H9 (cell line): Measurements from ENCODE around the gene AMMECR1. TPM values are rescaled to one million over a fixed set of nuclear protein-coding genes. Genes with fewer than 3 reads are reported as not detected.

Experiments
- DNase-seq: peaks from one replicate; pipeline ENCODE4 v3.0.0-alpha.2; 2017
- H2AFZ ChIP-seq: one replicate; pipeline ENCODE4 v1.6.1; 2013; ENCODE audit warnings: mild to moderate bottlenecking, low read length, control low read depth, moderate library complexity
- H2AK5ac ChIP-seq: 2 replicates; pipeline ENCODE4 v1.6.1; 2013; ENCODE audit warnings: low read length, control low read depth, mixed read lengths; ENCODE audit not compliant: insufficient read length
- H2BK120ac ChIP-seq: one replicate; pipeline ENCODE4 v1.6.1; 2013; ENCODE audit warnings: low read depth, mild to moderate bottlenecking, low read length, control low read depth, inconsistent platforms; ENCODE audit not compliant: poor library complexity, severe bottlenecking
- H2BK12ac ChIP-seq: 2 replicates; pipeline ENCODE4 v1.6.1; 2013; ENCODE audit warnings: low read length, control low read depth, mixed read lengths, low read depth; ENCODE audit not compliant: insufficient read length
- H2BK15ac ChIP-seq: 2 replicates; pipeline ENCODE4 v1.6.1; 2013; ENCODE audit warnings: low read depth, low read length, control low read depth
- H2BK20ac ChIP-seq: one replicate; pipeline ENCODE4 v1.6.1; 2013; ENCODE audit warnings: low read depth, mild to moderate bottlenecking, low read length, control low read depth, inconsistent platforms; ENCODE audit not compliant: poor library complexity, severe bottlenecking
- H2BK5ac ChIP-seq: 2 replicates; pipeline ENCODE4 v1.6.1; 2013; ENCODE audit warnings: low read length, control low read depth, mixed read lengths; ENCODE audit not compliant: insufficient read length
- H3K14ac ChIP-seq: 2 replicates; pipeline ENCODE4 v1.6.1; 2013; ENCODE audit warnings: low read length, control low read depth; ENCODE audit not compliant: insufficient read depth
- H3K18ac ChIP-seq: 2 replicates; pipeline ENCODE4 v1.6.1; 2013; ENCODE audit warnings: low read depth, mild to moderate bottlenecking, mixed read lengths, low read length, control low read depth; ENCODE audit not compliant: insufficient read length
- H3K23ac ChIP-seq: 2 replicates; pipeline ENCODE4 v1.6.1; 2013; ENCODE audit warnings: low read length, control low read depth, mixed read lengths, low read depth; ENCODE audit not compliant: insufficient read length
- H3K23me2 ChIP-seq: 2 replicates; pipeline ENCODE4 v1.6.1; 2013; ENCODE audit warnings: low read depth, mild to moderate bottlenecking, mixed read lengths, low read length, control low read depth; ENCODE audit not compliant: insufficient read length, poor library complexity, severe bottlenecking
- H3K27ac ChIP-seq: 2 replicates; pipeline ENCODE4 v1.5.1; 2013; ENCODE audit warnings: low read length, control low read depth, mixed read lengths, low read depth; ENCODE audit not compliant: insufficient read length
- H3K27me3 ChIP-seq: 2 replicates; pipeline ENCODE4 v1.6.1; 2013; ENCODE audit warnings: low read length, control low read depth, inconsistent platforms; ENCODE audit not compliant: insufficient read depth
- H3K4ac ChIP-seq: 2 replicates; pipeline ENCODE4 v1.6.1; 2013; ENCODE audit warnings: low read depth, mild to moderate bottlenecking, control low read depth, inconsistent platforms, low read length, moderate library complexity
- H3K4me1 ChIP-seq: 2 replicates; pipeline ENCODE4 v1.6.1; 2013; ENCODE audit warnings: low read length, control low read depth, inconsistent platforms; ENCODE audit not compliant: insufficient read depth
- H3K4me2 ChIP-seq: 2 replicates; pipeline ENCODE4 v1.6.1; 2013; ENCODE audit warnings: low read length, control low read depth, mixed read lengths; ENCODE audit not compliant: insufficient read length, insufficient read depth
- H3K56ac ChIP-seq: 2 replicates; pipeline ENCODE4 v1.6.1; 2013; ENCODE audit warnings: low read depth, mild to moderate bottlenecking, mixed read lengths, low read length, control low read depth; ENCODE audit not compliant: insufficient read length
- H3K79me1 ChIP-seq: 2 replicates; pipeline ENCODE4 v1.6.1; 2013; ENCODE audit warnings: low read depth, mild to moderate bottlenecking, moderate library complexity, low read length, control low read depth, inconsistent platforms; ENCODE audit not compliant: insufficient read depth, poor library complexity, severe bottlenecking
- H3K79me2 ChIP-seq: 2 replicates; pipeline ENCODE4 v1.6.1; 2013; ENCODE audit warnings: low read length, control low read depth, inconsistent platforms; ENCODE audit not compliant: insufficient read depth
- H3K9ac ChIP-seq: 2 replicates; pipeline ENCODE4 v1.6.1; 2013; ENCODE audit warnings: low read length, control low read depth, mixed read lengths; ENCODE audit not compliant: insufficient read length; ENCODE audit errors: extremely low read depth
- H3K9me3 ChIP-seq: one replicate; pipeline ENCODE4 v1.6.1; 2013; ENCODE audit warnings: low read depth, low read length, inconsistent platforms; ENCODE audit not compliant: control insufficient read depth
- H3T11ph ChIP-seq: one replicate; pipeline ENCODE4 v1.6.1; 2013; ENCODE audit warnings: mild to moderate bottlenecking, low read length, control low read depth, inconsistent platforms
- H4K20me1 ChIP-seq: one replicate; pipeline ENCODE4 v1.6.1; 2013; ENCODE audit not compliant: control insufficient read depth, insufficient read length, insufficient read depth
- H4K5ac ChIP-seq: 2 replicates; pipeline ENCODE4 v1.6.1; 2013; ENCODE audit warnings: low read depth, mild to moderate bottlenecking, mixed read lengths, low read length, control low read depth; ENCODE audit not compliant: insufficient read length
- H4K8ac ChIP-seq: replicated peaks from 2 replicates; pipeline ENCODE4 v1.6.1; 2013; ENCODE audit warnings: low read length, control low read depth, mixed read lengths, low read depth; ENCODE audit not compliant: insufficient read length
- H4K91ac ChIP-seq: 2 replicates; pipeline ENCODE4 v1.6.1; 2013; ENCODE audit warnings: low read depth, mild to moderate bottlenecking, moderate library complexity, mixed read lengths, low read length, control low read depth; ENCODE audit not compliant: insufficient read length
- H3K27ac Mint-ChIP-seq, 3 experiments: 2 replicates in 2 of 3; 3 replicates in 1 of 3; pipeline ENCODE4 v1.8.0; 2020 to 2021; ENCODE audit warnings: mixed read lengths in 3 of 3, mild to moderate bottlenecking in 1 of 3, moderate library complexity in 1 of 3
- H3K27me3 Mint-ChIP-seq: 2 replicates; pipeline ENCODE4 v1.8.0; 2021; ENCODE audit warnings: low read depth, mild to moderate bottlenecking, moderate library complexity, mixed read lengths
- H3K36me3 Mint-ChIP-seq, 3 experiments: 2 replicates in 2 of 3; 3 replicates in 1 of 3; pipeline ENCODE4 v1.8.0; 2020 to 2021; ENCODE audit warnings: low read depth in 3 of 3, mixed read lengths in 3 of 3; ENCODE audit not compliant: insufficient read depth in 1 of 3
- H3K4me1 Mint-ChIP-seq, 2 experiments: 2 replicates each; pipeline ENCODE4 v1.8.0; 2020; ENCODE audit warnings: mixed read lengths in 2 of 2
- H3K4me3 Mint-ChIP-seq, 2 experiments: 2 replicates in 1 of 2; 3 replicates in 1 of 2; pipeline ENCODE4 v1.8.0; 2020 to 2021; ENCODE audit warnings: mild to moderate bottlenecking in 2 of 2, mixed read lengths in 2 of 2, moderate library complexity in 1 of 2
- H3K9me3 Mint-ChIP-seq, 2 experiments: 2 replicates in 1 of 2; 3 replicates in 1 of 2; pipeline ENCODE4 v1.8.0; 2020; ENCODE audit warnings: mild to moderate bottlenecking in 2 of 2, mixed read lengths in 2 of 2, moderate library complexity in 1 of 2
- CTCF ChIP-seq: fragments of 200-600 bp; sonication (generic); conservative IDR thresholded peaks from 3 replicates; pipeline ENCODE4 v1.8.0; 2021; ENCODE audit warnings: antibody characterized with exemption, mild to moderate bottlenecking
- WGBS: extraction: QIAGEN DNeasy Blood & Tissue Kit; methylation state at CpG from one replicate; pipeline ENCODE4 v1.1.7; 2013; ENCODE audit warnings: missing lambda C conversion rate, low lambda C conversion rate, mixed read lengths; ENCODE audit not compliant: insufficient read length; ENCODE audit errors: extremely low coverage; 5-methylcytosine and 5-hydroxymethylcytosine counted together
- total RNA-seq: library from RNA; stranded (reverse); gene quantifications from 2 replicates; pipeline ENCODE4 v1.2.1, GENCODE V29; 2021

AMMECR1 gene
- total RNA-seq, 1 experiment from 2014 or later, result 28.5 TPM

- Histone ChIP-seq H2BK15ac (no peak overlapping the region), H3K4me1 (no peaks in the 10 kb centered on the region), H3K79me2 (peaks cover 2% of the 10 kb centered on the region; the same call in 1 of the 2 replicates), H2BK5ac (no peak overlapping the region), H3K9me3 (no peaks in the 10 kb centered on the region), H3K23me2 (no peaks in the 10 kb centered on the region), H3T11ph (no peak overlapping the region), H4K8ac (no peak overlapping the region), H2BK12ac (no peak overlapping the region), H3K23ac (no peak overlapping the region), H3K9ac (no peak overlapping the region), H4K91ac (no peak overlapping the region), H2AK5ac (no peak overlapping the region), H3K27ac (no peak overlapping the region), H4K20me1 (no peaks in the 10 kb centered on the region), H4K5ac (no peak overlapping the region), H2BK20ac (no peak overlapping the region), H3K18ac (no peak overlapping the region), H3K4me2 (no peak overlapping the region), H3K27me3 (no peaks in the 10 kb centered on the region), H2BK120ac (no peak overlapping the region), H3K79me1 (peaks cover 12% of the 10 kb centered on the region), H3K56ac (no peak overlapping the region), H3K4ac (no peak overlapping the region), H2AFZ (no peak overlapping the region), H3K14ac (no peak overlapping the region)
- H3K4me3 Mint-ChIP-seq, result no peak overlapping the region
- DNase-seq, result no peak
- TF ChIP-seq CTCF, result no peak
- no peaks in the 10 kb centered on the region for H3K9me3 Mint-ChIP-seq
- no peak overlapping the region for H3K27ac Mint-ChIP-seq
- no peaks in the 10 kb centered on the region for H3K27me3 Mint-ChIP-seq
- no CpG with 5 or more reads among the region's 2 CpGs for WGBS
- no peaks in the 10 kb centered on the region; a peak in 1 of 7 replicates for H3K36me3 Mint-ChIP-seq
- H3K4me1 Mint-ChIP-seq, result no peaks in the 10 kb centered on the region; a peak in 1 of 4 replicates
Measured at GRCh38 chrX:110287605-110288004, 30.3 kb downstream of the AMMECR1 start.
